HepG2 (cell line): ENCODE measurements around the gene LDHB.

Experiments used
- POLR2A ChIP-seq, 2 experiments: IDR thresholded peaks; 2 replicates each; pipeline ENCODE4 v1.6.1; 2011; ENCODE audit warnings: low read depth in 2 of 2, low read length in 2 of 2, mild to moderate bottlenecking in 1 of 2, moderate library complexity in 1 of 2; ENCODE audit not compliant: insufficient read depth in 1 of 2
- ZNF274 ChIP-seq: sonication (generic); formaldehyde crosslinking; IDR thresholded peaks from 2 replicates; pipeline ENCODE4 v1.5.1; 2020; ENCODE audit warnings: mild to moderate bottlenecking, missing genetic modification reagents
- TF ChIP-seq, protein P1 (sequence below): sonication (generic); formaldehyde crosslinking; conservative IDR thresholded peaks from 2 replicates; pipeline ENCODE4 v1.4.0; 2020; ENCODE audit warnings: missing genetic modification reagents

GRCh38 chr12:21600196-21600595 lies 57.4 kb downstream of the LDHB start:
- no peak for TF ChIP-seq ZNF274 (CRISPR knock-in tag)
- no peak for TF ChIP-seq POLR2A (IDR thresholded peaks at IDR 0.05; ENCODE audit: insufficient read depth in 1 of 2, low read depth in 2 of 2, low read length in 2 of 2)
- TF ChIP-seq, protein P1, sequence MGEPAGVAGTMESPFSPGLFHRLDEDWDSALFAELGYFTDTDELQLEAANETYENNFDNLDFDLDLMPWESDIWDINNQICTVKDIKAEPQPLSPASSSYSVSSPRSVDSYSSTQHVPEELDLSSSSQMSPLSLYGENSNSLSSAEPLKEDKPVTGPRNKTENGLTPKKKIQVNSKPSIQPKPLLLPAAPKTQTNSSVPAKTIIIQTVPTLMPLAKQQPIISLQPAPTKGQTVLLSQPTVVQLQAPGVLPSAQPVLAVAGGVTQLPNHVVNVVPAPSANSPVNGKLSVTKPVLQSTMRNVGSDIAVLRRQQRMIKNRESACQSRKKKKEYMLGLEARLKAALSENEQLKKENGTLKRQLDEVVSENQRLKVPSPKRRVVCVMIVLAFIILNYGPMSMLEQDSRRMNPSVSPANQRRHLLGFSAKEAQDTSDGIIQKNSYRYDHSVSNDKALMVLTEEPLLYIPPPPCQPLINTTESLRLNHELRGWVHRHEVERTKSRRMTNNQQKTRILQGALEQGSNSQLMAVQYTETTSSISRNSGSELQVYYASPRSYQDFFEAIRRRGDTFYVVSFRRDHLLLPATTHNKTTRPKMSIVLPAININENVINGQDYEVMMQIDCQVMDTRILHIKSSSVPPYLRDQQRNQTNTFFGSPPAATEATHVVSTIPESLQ (CRISPR knock-in tag): no peak
